Hypothalamus (tissue), 51 donors: ENCODE data around the gene GPR37L1.

ENCODE experiments used
- DNase-seq, 51 donors: peaks; one replicate each; lab custom pipeline; 2025; lab: John Stamatoyannopoulos, UW

The GPR37L1 gene, protein sequence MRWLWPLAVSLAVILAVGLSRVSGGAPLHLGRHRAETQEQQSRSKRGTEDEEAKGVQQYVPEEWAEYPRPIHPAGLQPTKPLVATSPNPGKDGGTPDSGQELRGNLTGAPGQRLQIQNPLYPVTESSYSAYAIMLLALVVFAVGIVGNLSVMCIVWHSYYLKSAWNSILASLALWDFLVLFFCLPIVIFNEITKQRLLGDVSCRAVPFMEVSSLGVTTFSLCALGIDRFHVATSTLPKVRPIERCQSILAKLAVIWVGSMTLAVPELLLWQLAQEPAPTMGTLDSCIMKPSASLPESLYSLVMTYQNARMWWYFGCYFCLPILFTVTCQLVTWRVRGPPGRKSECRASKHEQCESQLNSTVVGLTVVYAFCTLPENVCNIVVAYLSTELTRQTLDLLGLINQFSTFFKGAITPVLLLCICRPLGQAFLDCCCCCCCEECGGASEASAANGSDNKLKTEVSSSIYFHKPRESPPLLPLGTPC

DNA sequence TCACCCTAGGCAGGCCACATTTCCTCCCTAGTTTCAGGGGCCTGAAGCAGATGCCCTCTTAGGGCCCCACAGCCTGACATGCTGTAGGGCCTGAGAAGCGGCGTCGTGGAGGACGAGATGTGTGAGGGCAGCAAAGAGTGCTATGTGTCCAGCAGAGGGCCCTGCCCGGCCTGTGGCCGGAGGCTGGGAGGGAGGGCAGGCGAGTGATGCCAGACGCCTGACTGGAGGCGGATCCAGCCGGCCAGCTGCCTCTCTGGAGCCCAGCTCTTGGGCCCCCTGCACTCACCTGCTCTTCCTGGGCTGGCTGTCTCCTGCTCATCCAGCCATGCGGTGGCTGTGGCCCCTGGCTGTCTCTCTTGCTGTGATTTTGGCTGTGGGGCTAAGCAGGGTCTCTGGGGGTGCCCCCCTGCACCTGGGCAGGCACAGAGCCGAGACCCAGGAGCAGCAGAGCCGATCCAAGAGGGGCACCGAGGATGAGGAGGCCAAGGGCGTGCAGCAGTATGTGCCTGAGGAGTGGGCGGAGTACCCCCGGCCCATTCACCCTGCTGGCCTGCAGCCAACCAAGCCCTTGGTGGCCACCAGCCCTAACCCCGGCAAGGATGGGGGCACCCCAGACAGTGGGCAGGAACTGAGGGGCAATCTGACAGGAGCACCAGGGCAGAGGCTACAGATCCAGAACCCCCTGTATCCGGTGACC, at the start of gene GPR37L1:
Gene GPR37L1, plus strand, starts transcription at position 279 of the 697 bp plus-strand sequence. Its CDS starts 47 bp downstream, at position 326.
- DNase-seq: peak in 48 of 51 donors; percentile 11 to 95 (median 80)

DNA sequence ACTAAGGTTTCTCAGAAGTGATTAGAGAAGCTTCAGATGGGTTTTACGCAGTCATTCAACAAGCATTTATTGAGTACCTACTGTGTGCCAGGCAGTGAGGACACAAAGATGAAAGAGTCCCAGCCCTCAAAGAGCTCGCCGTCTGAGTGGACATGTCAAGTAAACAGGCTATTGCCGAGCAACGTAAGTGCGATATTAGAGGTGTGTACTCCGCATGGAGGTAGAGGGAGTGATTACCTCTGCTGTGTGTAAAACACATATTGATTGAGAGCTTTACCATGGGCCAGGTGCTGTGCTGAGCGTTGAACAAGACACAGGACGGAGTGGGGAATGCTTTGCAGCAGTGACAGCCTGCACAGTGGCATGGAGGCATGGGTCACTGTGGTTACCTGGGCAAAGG, 49.5 kb upstream of the GPR37L1 start:
- DNase-seq: no peak

DNA sequence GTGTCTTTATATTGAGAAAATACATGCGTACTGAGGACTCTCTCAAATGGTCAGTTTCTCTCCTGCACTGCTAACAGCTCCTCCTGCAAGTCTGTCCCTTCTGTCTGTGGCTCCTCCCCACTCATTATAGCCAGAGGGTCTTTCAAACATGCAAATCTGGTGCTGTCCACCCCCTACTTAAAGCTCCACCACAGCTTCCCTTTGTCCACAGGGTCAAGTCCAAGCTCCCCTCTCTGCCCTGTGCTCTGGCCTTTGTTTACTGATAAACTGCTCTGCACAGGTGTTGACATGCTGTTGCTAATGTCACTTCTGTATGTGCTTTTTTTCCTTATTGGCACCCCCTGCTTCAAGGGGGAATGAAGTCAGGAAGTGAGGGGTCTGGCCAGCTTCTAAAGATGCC, 47.7 kb upstream of the GPR37L1 start:
- DNase-seq: no peak

DNA sequence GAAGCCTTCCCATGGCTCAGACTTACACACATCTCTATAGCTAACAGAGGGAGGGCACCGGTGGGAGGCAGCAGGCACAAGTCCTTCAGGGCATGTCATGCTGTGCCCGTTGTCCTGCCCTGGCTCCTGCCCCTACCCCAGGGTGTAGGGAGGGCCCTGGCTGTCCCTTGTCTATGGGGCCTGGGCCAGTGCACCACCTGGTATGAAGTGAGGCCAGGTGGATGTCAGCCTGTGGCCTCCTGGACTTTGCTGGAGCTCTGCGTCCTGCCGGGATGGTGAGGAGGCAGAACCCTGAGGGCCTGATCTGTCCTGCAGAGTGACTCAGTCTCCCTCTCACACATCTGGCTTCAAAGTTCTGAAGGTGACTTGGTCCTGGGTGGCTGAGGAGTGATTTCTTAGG, 47.3 kb upstream of the GPR37L1 start:
- no peak for DNase-seq

DNA sequence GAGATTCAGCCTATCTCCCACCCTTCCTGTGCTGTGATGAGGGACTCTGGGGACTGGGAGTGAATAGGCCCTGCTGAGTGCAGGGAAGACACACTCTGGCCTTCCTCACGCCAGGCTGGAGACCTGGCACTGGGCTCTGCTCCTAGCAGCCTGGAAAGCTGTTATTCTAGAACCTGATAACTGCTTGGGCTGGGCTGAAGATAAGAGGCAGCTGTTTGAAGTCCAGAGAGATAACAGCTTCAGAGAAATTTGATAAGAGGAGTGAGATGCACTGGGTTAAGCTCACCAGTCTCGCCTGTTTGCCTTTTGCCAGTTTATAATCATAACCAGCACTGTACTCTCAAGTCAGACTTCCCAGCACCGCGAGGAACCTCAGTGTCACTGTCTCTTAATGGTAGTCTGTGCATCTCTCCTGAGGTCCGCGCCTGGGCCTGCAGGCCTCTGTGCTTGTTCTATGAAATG, 46.6 kb upstream of the GPR37L1 start:
- DNase-seq: no peak

DNA sequence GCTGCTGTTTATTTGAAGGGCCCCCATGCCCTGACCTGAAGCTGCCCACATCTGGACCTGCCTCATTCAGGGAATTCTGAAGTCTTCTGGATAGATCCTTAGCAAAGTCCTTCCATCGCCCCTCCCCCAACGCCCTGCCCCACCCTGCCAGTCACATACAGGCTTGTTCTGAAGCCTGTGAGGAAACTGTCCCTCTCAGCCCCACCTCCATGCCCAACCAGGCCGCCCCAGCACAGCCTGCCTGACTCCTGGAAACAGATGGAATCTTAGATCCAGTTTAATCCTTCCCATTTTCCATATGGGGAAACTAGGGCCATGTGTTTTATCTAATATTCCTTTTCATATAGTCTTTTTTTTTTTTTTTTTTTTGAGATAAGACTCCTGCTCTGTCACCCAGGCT, 44.5 kb upstream of the GPR37L1 start:
- DNase-seq: no peak

DNA sequence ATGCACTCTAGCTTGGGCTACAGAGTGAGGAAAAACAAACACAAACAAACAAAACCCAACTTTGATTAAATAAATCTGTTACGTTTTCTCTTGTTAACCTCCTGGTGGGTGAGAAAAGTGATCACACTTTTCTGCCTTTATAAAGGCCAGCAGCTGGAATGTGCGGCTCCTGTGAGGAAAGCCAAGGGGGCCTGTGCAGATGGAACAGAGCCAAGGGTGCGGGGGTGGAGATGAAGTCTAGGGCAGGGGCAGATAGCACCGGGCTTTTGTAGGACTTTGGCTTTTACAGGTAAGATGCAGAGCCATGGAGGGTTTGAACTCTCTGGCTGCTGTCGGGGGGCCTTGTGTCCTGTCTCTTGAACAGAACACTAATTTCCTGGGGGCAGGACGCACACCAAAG, 40.7 kb upstream of the GPR37L1 start:
- no peak for DNase-seq

DNA sequence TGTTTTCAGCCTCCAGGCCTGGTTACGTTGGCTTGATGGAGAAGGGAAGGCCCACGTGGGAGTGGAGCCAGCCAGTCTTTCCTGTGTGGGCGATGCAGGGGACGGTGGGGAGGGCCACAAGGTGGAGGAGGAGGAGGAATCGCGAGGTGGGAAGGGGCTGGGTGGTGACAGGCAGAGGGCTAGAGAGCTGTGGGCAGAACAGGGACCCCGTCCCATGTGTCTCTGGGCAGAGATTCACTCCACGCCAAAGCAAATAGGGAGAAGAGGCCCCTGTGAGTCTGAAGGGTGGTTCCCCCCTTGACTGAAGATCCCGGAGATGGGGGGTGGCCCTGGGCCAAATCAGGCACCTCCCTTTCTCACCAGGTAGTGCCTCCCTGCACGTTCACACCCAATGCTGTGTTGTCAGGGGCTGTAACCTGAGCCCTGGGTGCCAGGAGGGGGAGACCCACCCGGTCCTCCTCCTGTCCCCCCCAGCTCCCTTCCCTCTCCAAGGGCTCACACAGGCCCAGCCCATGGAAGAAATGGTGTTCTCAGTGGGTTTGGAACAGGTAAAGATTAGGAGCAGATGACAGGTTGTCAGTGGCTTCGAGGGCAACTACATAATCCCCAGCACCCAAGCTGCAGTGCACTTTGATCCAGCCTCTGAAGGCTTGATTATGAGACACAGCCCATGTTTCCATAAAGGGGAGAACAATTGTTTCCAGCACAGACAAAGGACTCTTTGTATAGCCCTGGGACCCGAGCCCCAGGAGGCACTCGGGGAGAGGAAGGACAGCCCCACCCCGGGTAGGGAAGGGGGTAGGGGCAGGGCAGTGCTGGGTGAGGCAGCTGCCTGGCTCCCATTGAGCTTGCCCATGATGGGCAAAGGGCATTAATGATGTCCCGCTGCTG, 37.7 kb upstream of the GPR37L1 start:
- peak in 42 of 51 donors; percentile 16 to 92 (median 76) for DNase-seq

DNA sequence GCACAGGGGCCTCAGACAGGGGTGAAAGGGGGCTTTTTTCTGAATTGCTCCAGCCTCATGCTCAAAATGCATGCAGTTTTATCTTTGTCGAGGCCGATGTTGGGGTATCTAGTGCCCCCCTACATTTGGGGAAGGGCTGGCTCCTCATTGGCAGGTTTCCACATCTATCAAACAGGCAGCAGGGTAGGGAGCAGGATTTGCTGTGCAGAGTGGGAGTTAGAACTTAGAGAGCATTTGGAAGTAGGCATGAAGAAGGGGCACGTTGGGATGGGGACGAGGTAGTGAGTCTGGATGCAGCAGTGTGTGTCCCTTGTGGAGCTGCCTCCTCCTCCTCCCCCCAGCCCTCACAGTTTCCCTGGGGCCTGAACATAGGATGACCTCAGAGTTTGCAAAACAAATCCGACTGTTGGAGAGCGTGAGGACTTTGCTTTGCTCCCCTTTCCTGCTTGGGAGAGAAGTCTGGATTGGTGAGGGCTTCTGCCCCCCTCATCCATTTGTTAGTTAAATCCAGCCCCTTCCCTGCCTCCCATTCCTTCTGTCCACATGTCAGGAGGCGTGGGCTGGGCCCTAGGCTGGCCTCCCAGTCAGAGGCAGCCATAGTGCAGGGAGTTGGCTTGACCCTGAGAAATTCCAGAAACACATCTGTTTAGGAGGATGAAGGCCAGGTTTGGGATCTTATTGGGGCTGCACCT, 36.9 kb upstream of the GPR37L1 start:
- DNase-seq: peak in 33 of 51 donors; percentile 12 to 89 (median 54)

DNA sequence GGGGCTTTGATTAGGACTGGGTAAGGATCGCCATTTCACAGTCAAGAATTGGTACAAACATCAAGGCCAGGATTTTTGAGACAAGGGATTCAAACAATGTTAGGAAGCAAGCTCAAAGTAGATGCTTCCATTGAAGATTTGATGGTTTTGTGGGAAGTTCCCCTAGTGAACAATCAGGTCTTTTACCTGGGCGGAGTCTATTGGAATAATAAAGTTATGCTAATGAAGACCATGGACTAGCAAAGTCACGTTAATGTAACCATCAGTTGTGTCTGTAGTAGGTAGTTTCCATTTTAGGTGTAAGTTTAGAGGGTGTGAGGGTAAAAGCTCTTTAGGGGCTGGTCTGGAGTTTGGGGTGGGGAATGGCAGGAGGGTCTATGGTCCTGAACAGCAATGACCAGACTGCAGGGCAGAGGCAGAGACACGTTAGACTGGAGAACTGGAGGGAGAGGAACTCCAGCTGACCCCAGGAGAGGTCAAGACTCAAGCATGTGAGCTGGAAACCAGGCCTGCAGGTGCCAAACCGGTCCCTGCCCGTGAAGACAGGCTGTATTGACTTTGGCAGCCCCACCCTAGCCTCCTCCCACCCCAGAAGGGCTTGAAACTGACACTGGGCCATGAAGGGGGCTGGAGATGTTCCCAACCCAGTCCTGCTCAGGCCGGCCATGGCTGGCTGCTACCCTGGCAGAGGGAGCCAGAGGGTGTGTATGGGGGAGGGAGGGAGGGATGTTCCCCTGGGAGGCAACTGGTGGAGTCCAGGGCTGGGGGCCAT, 36.0 kb upstream of the GPR37L1 start:
- DNase-seq: peak in 1 of 51 donors; percentile 33

DNA sequence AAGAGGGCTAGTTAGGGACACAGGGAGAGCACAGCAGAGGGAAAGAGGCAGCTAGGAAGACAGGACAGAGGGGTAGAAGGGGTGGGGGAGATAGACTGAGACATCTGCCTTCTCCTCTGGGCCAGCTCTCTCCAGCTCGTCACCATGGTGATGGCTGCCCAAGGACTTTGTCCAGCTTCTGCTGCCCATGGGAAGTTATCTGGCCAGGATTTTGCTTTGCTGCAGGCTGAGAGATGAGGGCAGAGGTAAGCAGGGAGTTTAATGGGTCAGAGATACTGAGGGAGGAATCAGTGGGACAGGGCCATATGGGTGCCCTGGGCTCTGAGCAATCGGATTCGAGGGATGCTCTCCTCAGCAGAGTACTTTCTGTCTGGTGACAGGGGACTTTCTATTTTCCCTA, 34.5 kb upstream of the GPR37L1 start:
- peak in 14 of 51 donors; percentile 4 to 41 (median 16) for DNase-seq

DNA sequence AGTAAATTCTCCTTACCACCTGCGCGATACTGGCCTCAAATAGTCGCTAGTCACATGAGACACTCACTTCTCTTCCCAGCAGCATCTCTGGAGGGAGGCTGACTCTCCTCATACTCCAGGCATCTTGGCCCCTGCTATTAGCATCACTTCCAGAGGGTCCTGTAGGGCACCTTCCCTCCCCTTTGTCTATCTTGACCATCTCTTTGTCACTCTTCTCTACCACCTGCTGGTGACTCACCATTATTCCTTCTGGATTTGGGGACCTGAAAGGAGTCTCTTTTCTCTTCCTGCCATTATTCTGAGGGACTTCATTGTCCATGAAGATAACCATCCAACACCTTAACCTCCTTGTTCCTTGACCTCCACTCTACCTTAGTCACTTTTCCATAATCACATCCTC, 31.7 kb upstream of the GPR37L1 start:
- no peak for DNase-seq

DNA sequence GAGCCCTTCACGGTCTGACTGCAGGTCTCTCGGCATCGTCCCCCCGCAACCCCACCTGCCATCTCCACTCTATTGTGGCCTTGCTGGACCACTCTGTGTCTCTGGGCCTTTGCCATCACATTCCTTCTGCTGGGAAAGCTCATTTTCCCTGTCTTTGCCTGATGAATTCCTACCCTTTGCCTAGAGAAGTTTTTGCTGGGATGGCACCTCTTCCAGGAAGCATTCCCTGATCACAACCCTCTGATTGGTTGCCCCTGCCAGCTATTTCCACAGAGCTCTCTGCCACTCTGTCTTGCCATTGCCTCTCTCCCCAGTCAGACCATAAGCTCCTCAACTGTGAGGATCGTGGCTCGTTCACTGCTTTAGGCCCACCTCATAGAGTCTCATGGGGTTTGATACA, 28.9 kb upstream of the GPR37L1 start:
- DNase-seq: no peak

DNA sequence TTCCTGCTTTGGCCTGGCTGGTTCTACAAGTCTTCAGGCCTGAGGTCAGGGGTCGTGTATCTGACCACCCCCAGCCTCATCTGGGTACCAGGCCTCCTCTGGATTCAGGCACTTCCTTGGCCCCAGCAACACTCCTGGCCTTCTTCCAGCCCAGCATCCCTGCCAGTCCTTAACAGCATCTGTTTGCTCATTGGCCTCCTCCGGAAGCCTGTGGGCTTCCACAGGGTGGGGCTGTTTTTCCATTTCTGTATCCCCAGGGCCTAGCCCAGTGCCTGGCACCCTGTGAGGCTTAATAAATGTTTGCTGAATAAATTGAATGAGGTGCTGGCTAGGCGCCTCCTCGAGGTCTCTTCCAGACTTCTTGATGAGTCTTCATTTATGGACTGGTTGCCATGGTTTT, 21.5 kb upstream of the GPR37L1 start:
- DNase-seq: peak in 12 of 51 donors; percentile 8 to 42 (median 24)

DNA sequence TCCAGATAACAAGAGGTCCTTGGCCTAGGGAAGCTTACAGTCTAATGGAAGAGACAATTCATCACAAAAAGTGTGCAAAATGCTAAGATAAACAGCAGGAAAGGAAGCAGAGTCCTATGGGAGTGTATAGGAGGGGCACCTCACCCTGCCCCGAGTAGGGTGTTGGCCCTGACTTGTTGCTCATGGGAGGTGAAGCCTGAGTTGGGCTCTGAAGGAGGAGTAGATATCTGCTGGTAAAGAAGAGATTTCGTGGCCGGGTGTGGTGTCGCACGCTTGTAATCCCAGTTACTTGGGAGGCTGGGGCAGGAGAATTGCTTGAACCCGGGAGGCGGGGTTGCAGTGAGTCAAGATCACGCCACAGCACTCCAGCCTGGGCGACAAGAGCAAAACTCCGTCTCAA, 18.6 kb upstream of the GPR37L1 start:
- no peak for DNase-seq

DNA sequence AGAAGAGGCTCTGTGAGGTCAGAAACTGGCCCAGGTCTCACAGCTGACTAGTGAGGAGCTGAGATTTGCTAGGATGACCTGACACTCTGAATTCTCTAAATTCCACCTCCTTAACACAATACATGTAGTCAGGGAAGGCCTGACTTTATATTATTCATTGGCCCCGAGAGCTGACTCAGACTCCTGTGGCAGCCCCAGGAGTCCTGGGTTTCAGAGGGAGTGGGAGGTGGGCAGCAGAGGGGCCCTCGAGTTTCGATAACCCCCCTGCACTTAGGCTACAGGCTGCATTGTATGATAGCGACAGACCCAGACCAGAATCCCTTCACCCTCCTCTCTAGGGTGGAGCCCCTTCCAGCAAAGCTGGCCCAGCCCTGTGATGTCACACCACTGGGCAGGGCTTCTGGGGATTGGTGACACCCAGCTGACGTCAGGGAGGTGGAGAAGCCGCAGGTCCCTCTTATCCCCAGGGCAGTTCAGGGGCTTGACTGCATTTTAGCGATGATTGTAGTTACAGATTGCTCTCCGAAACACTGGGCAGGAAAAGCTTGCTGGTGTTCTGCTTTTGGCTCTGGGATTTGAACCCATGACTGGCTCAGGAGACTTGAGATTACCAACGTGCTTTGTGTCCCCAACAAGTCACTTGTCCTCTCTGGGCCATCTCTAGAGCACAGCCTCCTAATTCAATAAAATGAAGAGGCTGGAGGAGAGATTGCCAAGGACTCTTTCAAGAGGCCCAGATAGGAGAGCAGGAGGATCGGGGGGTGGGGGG, 17.0 kb upstream of the GPR37L1 start:
- DNase-seq: no peak

DNA sequence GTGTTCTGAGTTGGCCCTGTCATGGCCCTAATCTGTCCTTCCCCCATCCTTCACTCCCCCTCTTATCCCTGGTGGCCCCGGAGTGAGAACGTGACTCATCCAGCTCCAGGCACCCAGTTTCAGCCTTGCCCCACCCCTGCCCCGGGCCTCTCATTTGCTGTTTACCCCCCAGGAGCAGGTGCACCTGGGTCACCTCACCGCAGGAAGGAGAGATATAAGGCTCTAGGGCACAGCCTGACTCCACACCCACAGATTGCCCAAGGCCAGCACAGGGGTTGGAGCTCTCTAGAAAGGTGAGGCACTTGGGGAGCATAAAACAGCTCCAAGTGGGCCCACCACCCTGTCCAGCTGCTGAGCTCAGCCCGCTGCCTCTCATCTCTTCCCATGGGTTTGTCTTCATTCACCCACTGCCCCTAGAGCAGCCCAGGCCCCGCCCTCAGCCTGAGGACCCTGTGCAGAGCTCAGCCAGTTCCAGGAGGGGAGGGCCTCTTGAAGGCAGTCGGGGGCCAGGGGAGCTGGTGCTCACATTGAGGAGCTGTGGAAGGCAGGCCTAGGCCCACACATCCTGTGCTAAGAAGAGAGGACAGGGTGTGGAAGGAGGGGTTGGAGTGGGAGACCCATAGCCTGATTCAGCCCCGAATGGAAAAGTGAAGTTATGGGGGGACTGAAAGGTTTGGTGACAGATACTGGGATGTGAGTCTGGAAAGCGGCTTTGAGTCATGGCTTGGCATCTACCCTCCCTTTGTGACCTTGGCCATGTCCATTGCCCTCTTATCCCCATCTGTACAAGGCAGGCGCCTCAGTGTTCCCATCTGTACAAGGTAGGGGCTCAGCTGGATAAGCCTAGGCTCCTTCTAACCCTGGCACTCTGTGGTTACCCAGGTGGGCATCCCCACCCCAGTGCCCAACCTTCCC, 16.1 kb upstream of the GPR37L1 start:
- no peak for DNase-seq
